GM06990 (cell line): ENCODE results near the gene PRKCZ.
"Not testable (repeated sequence)": the region's sequence is repeated elsewhere in the genome, so short reads cannot be mapped to it uniquely, and the experiment has no call there.

Experiments used
- DNase-seq: peaks from one replicate; pipeline ENCODE4 v3.0.0-alpha.2; 2011; ENCODE audit not compliant: insufficient read length; ENCODE audit errors: extremely low read depth
- H3K27me3 ChIP-seq: replicated peaks from 2 replicates; pipeline ENCODE4 v1.6.0; 2011; ENCODE audit warnings: low read length; ENCODE audit not compliant: control insufficient read depth, insufficient read depth
- H3K36me3 ChIP-seq: 2 replicates; pipeline ENCODE4 v1.5.1; 2011; ENCODE audit warnings: low read length; ENCODE audit not compliant: control insufficient read depth, insufficient read depth
- H3K4me3 ChIP-seq: replicated peaks from 2 replicates; pipeline ENCODE4 v1.5.1; 2011; ENCODE audit warnings: low read depth, mild to moderate bottlenecking, control low read depth, low read length
- TF ChIP-seq, protein P1 (sequence below): IDR thresholded peaks from 2 replicates; pipeline ENCODE4 v1.5.1; 2011; ENCODE audit warnings: low read length, control low read depth, mild to moderate bottlenecking, inconsistent platforms; ENCODE audit not compliant: insufficient read depth, poor library complexity, severe bottlenecking

Gene PRKCZ

DNA sequence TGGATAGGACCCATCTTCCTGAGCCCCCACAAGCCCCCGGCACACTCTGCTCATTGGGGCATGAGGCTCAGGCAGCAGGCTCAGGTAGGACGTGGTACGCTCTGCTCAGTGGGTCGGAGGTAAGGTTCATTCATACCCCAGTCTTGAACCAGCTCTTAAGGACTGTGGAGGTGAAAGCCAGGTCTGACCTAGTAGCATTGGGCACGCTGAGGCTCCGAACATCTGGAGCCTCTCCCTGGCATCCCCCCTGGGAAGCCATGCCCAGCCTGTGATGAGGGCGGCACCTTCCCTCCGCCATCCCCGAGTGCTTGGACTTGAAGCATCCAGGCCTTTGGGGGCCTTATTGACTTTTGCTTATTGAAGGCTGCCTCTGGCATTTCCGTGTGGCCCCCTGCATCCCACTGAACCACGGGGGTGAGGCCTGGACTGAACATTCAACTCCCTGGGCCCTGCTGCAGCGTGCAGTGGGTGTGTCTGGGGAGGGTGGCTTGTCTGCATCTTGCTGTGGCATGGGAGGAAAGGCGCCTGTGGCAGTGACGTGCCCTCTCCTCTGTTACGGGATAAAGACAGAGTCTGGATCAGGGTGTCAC is 94.4 kb downstream of the PRKCZ start:
- no peak for DNase-seq
- TF ChIP-seq, protein P1, sequence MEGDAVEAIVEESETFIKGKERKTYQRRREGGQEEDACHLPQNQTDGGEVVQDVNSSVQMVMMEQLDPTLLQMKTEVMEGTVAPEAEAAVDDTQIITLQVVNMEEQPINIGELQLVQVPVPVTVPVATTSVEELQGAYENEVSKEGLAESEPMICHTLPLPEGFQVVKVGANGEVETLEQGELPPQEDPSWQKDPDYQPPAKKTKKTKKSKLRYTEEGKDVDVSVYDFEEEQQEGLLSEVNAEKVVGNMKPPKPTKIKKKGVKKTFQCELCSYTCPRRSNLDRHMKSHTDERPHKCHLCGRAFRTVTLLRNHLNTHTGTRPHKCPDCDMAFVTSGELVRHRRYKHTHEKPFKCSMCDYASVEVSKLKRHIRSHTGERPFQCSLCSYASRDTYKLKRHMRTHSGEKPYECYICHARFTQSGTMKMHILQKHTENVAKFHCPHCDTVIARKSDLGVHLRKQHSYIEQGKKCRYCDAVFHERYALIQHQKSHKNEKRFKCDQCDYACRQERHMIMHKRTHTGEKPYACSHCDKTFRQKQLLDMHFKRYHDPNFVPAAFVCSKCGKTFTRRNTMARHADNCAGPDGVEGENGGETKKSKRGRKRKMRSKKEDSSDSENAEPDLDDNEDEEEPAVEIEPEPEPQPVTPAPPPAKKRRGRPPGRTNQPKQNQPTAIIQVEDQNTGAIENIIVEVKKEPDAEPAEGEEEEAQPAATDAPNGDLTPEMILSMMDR: no peak
- H3K4me3 ChIP-seq: no peak overlapping the region
- H3K36me3 ChIP-seq: no peaks in the 10 kb centered on the region
- no peaks in the 10 kb centered on the region for H3K27me3 ChIP-seq

DNA sequence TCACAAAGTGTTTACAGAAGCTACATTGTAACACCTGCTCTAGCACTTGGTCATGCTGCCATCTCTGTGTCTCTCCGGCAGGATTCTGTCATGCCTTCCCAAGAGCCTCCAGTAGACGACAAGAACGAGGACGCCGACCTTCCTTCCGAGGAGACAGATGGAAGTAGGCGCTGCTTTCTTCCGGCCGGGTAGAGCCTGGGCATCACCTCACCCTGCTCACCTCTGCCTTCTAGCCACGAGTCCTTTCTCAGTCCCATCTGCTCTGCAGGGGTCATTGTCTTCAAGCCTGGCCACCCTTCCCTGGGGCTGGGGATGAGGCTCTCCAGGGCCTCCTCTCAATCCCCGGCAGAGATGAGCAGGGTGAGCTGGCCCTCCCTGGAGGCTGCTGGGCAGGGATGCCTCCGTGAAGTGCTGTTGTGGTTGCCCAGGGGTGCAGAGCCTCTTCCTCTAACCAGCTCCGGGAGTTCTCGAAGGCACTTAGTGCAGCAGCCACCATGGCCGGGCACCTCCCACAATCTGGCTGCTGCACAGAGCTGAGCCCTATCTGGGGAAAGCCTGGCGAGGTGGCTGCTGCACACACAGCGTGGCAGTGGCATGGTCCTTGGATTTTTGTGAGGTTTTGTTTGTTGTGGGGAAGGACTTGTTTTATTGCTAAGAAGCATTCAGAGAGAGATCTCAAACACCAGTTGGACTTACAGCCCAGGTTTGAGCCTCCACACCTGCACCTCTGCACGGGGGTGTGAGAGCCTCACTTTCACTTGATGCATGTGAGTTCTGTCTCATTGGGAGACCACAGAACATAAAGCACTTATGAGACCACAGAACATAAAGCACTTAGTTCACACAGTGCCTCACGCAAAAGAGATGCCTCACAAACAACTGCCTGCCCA is 96.0 kb downstream of the PRKCZ start:
- TF ChIP-seq, protein P1: no peak
- DNase-seq: no peak
- Histone ChIP-seq H3K4me3 (no peak overlapping the region), H3K27me3 (no peaks in the 10 kb centered on the region), H3K36me3 (no peaks in the 10 kb centered on the region)

DNA sequence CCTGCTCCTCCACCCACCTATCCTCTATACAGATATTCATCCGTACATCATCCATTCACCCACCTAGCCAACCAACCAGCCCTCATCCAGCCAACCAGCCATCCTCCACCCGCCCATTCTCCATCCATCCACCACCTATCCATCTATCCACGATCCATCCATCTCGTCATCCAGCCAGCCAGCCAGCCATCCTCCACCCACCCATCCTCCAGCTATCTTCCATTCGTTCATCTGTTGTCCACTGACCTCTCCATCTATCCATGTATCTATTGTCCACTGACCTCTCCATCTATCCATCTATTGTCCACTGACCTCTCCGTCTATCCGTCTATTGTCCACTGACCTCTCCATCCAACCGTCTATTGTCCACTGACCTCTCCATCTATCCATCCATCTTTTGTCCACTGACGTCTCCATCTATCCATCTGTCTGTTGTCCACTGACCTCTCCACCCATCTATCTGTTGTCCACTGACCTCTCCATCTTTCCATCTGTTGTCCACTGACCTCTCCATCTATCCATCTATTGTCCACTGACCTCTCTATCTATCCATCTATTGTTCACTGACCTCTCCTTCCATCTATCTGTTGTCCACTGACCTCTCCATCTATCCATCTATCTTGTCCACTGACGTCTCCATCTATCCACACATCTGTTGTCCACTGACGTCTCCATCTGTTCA is 96.8 kb downstream of the PRKCZ start:
- H3K27me3 ChIP-seq: no peaks in the 10 kb centered on the region
- no peak for DNase-seq
- H3K4me3 ChIP-seq: no peak overlapping the region
- H3K36me3 ChIP-seq: no peaks in the 10 kb centered on the region
- TF ChIP-seq, protein P1: no peak

DNA sequence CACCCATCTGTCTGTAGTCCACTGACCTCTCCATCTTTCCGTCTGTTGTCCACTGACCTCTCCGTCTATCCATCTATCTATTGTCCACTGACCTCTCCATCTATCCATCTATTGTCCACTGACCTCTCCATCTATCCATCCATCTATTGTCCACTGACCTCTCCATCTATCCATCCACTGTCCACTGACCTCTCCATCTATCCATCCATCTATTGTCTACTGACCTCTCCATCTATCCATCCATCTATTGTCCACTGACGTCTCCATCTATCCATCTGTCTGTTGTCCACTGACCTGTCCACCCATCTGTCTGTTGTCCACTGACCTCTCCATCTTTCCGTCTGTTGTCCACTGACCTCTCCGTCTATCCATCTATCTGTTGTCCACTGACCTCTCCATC is 97.7 kb downstream of the PRKCZ start:
- not testable (repeated sequence) for DNase-seq, H3K36me3 ChIP-seq, H3K27me3 ChIP-seq, H3K4me3 ChIP-seq

DNA sequence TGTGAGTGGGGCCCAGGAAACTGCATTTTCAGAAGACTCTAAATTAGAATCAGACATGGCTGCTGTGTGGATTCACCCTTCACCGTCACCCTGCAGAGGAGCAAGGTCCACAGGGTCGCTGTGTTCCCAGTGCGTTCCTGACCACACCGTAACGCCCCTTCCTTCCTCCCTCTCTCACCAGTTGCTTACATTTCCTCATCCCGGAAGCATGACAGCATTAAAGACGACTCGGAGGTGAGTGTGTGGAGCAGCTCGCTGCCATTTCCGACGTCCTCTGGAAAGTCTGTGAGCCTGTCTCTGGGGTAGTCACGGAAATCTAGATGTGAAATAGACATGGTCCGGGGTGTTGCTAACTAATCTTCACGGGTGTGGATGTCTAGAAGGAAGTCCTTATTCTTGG is 98.5 kb downstream of the PRKCZ start:
- Histone ChIP-seq H3K4me3 (no peak overlapping the region), H3K27me3 (no peaks in the 10 kb centered on the region), H3K36me3 (no peaks in the 10 kb centered on the region)
- no peak for DNase-seq
- TF ChIP-seq, protein P1: no peak

DNA sequence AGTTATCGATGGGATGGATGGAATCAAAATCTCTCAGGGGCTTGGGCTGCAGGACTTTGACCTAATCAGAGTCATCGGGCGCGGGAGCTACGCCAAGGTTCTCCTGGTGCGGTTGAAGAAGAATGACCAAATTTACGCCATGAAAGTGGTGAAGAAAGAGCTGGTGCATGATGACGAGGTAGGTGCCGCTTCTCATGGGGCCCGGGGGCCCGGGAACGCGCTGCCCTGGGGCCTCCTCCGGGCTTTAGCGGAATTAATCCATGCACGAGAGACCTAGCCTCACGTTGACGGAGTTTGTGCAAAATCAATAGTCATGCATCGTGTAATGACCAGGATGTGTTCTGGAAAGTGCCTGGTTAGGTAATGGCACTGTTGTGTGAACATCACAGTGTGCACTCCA is 100.6 kb downstream of the PRKCZ start:
- TF ChIP-seq, protein P1: no peak
- H3K36me3 ChIP-seq: no peaks in the 10 kb centered on the region
- DNase-seq: no peak
- no peaks in the 10 kb centered on the region for H3K27me3 ChIP-seq
- no peak overlapping the region for H3K4me3 ChIP-seq
